ENCODE measurements around the gene GPR62. TPM values are rescaled to one million over a fixed set of nuclear protein-coding genes. Genes with fewer than 3 reads are reported as not detected.

Gene GPR62
- total and polyA plus RNA-seq, 2 of the 8 experiments (the other 6 are each of a cell fraction or from before 2014, with no cell fraction given): 0.22 to 0.29 TPM

DNA sequence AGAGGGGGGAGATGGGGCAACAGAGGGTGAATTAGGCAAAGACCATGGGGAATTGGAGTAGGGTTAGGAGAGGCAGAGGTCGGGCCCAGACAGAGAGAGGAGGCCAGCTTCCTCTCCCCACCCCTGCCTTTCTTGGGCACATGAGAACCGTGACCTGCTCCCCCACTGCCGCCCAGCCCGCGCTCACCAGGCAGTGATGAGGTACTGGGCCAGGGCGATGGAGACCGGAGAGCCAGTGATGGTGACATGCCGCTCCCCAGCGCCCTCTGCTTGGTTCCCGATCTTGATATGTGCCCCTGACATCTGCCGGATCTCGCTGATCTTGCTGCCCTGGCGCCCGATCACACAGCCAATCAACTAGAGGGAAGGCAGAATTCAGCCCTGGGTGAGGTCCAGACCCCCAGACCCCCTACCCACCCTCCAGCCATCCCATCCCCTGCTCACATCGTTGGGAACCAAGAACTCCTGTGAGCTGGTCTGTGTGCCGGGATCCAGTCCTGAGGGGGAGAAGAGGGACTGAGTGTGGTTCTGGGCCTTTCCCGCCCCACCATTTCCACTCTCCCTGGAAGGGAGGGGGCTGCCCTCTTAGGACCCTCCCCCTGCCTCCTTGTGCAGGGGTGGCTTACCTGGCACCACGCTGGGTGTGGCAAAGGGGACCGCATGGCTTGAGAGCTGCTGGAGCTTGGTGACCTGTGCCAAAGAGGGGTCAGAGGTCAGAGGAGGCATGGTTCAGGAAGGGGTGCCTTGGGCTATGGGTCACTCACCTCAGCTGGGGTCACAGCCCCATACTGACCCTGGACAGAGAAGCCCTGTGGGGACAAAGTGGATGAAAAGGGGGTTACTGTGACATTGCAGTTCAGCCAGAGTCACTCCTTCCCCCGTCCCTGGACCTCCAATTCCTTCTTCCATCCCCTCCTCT is 3.7 kb downstream of the GPR62 start:
- H2BK15ac ChIP-seq (ENCODE audit: low read length): no peak overlapping the region
- H3K27me3 ChIP-seq (replicated peaks in 1 of 4; ENCODE audit: control insufficient read depth in 3 of 4, extremely low read depth in 1 of 4, insufficient read depth in 3 of 4, low read length in 3 of 4): peaks cover 15 to 37% (median 26%) of the 10 kb centered on the region in 4 experiments
- H3K36me3 ChIP-seq (ENCODE audit: control insufficient read depth in 2 of 4, insufficient read depth in 4 of 4, low read length in 3 of 4): no peaks in the 10 kb centered on the region
- no peak overlapping the region for H3K56ac ChIP-seq (replicated peaks; ENCODE audit: insufficient read length, low read depth, low read length)
- H2BK12ac ChIP-seq (ENCODE audit: low read depth, low read length): no peak overlapping the region
- no peak overlapping the region for H4K8ac ChIP-seq (ENCODE audit: extremely low read depth, insufficient read depth, low read length)
- no peak overlapping the region for H3K27ac ChIP-seq (ENCODE audit: low read depth, low read length)
- peaks cover 8% of the 10 kb centered on the region; the same call in 1 of the 2 replicates for H3K23me2 ChIP-seq (ENCODE audit: low read depth, low read length)
- ChIA-PET CTCF (ENCODE audit: partially characterized antibody) (interaction anchor here (0.6 to 6.2 kb wide), 8 partner anchors 8 to 42 kb away, joined by 3 to 64 read pairs (median 6); partner anchors contain the start of genes ABHD14A, ABHD14B, ACY1 and PARP3), POLR2A (ENCODE audit: partially characterized antibody) (interaction anchor here (0.6 to 29.3 kb wide), 3 partner anchors 10 to 1099 kb away, joined by 3 to 923 read pairs (median 61); partner anchors contain the start of genes ABHD14A, ABHD14B, ACY1 and PCBP4)
- H3K79me1 ChIP-seq (ENCODE audit: low read depth, low read length): no peaks in the 10 kb centered on the region
- H3K23ac ChIP-seq (ENCODE audit: insufficient read length): no peak overlapping the region
- 87% methylated on average over 19 of the region's 20 CpGs; no CpG with 5 or more reads in 1 of the 2 experiments for WGBS, 2 experiments (ENCODE audit: extremely low coverage in 1 of 2, insufficient coverage in 1 of 2, insufficient read length in 1 of 2, insufficient replicate concordance in 2 of 2, low coverage in 1 of 2, low lambda C conversion rate in 2 of 2, missing lambda C conversion rate in 1 of 2)
- no peak overlapping the region for H2AFZ ChIP-seq (ENCODE audit: low read length)
- FAIRE-seq: no peak
- no peak for TF ChIP-seq CTBP2 (IDR thresholded peaks at IDR 0.05; ENCODE audit: borderline replicate concordance, insufficient read depth, insufficient read length, low read length)
- H3K9ac ChIP-seq (replicated peaks in 1 of 4; ENCODE audit: extremely low read depth in 1 of 4, low read depth in 3 of 4, low read length in 3 of 4): 0 out of 7 replicates have a peak overlapping the region, but pooled peaks of 1 of the 4 experiments have one; percentile 9
- H2BK5ac ChIP-seq (ENCODE audit: low read depth, low read length): no peak overlapping the region
- no peak overlapping the region for H4K91ac ChIP-seq (replicated peaks; ENCODE audit: insufficient read length, low read length)
- H3K4me3 ChIP-seq (ENCODE audit: extremely low read depth in 1 of 4, insufficient read depth in 2 of 4, low read depth in 3 of 4, low read length in 4 of 4): no peak overlapping the region
- H3K4me1 ChIP-seq (replicated peaks in 1 of 4; ENCODE audit: control insufficient read depth in 3 of 4, insufficient read depth in 4 of 4, low read length in 3 of 4): peaks cover 0 to 18% (median 9%) of the 10 kb centered on the region in 4 experiments; a peak in 6 of 7 replicates
- H3K9me3 ChIP-seq (ENCODE audit: insufficient read depth in 2 of 2, low read depth in 1 of 2, low read length in 1 of 2): no peaks in the 10 kb centered on the region
- no peaks in the 10 kb centered on the region for H3K79me2 ChIP-seq (ENCODE audit: control insufficient read depth in 1 of 2, insufficient read depth in 2 of 2, low read length in 2 of 2)
- H2BK20ac ChIP-seq (ENCODE audit: low read length): no peak overlapping the region
- H4K20me1 ChIP-seq (replicated peaks in 1 of 2; ENCODE audit: control insufficient read depth in 1 of 2, insufficient read depth in 2 of 2, low read length in 2 of 2): peaks cover 0 to 5% of the 10 kb centered on the region in 2 experiments
- H4K5ac ChIP-seq (ENCODE audit: insufficient read length, low read depth, low read length): no peak overlapping the region
- no peak overlapping the region for H3K4ac ChIP-seq (replicated peaks; ENCODE audit: insufficient read length, low read depth, low read length)
- H3K14ac ChIP-seq (ENCODE audit: insufficient read length): no peak overlapping the region
- no peak for DNase-seq (ENCODE audit: low read depth in 1 of 2, low spot score in 2 of 2)
- no peak overlapping the region for H3K4me2 ChIP-seq (ENCODE audit: insufficient read depth in 1 of 2, low read depth in 2 of 2, low read length in 2 of 2)
- H3K18ac ChIP-seq (ENCODE audit: extremely low read depth, low read length): no peak overlapping the region
- no peak overlapping the region for H2AK5ac ChIP-seq (ENCODE audit: low read depth, low read length)
- H2BK120ac ChIP-seq (replicated peaks; ENCODE audit: low read depth, low read length): no peak overlapping the region

Data from H1 (cell line).